Muscle layer of duodenum (tissue), 2 donors: Measurements from ENCODE around the gene ARHGAP27.

Experiments
- H3K27ac ChIP-seq: one replicate; pipeline ENCODE4 v1.7.0; 2013; ENCODE audit warnings: mild to moderate bottlenecking, low read length
- H3K27me3 ChIP-seq: one replicate; pipeline ENCODE4 v1.7.0; 2013; ENCODE audit warnings: low read depth, mild to moderate bottlenecking, control low read depth, low read length
- H3K36me3 ChIP-seq, 2 donors: one replicate each; pipeline ENCODE4 v1.7.0; 2013; ENCODE audit warnings: low read length in 2 of 2, control low read depth in 1 of 2, mild to moderate bottlenecking in 1 of 2; ENCODE audit not compliant: insufficient read depth in 2 of 2, control insufficient read depth in 1 of 2
- H3K4me1 ChIP-seq, 2 donors: one replicate each; pipeline ENCODE4 v1.7.0; 2013; ENCODE audit warnings: low read length in 2 of 2, mild to moderate bottlenecking in 2 of 2, control low read depth in 1 of 2, moderate library complexity in 1 of 2; ENCODE audit not compliant: insufficient read depth in 2 of 2, control insufficient read depth in 1 of 2
- H3K4me3 ChIP-seq, 2 donors: one replicate each; pipeline ENCODE4 v1.7.0; 2013; ENCODE audit warnings: low read length in 2 of 2, low read depth in 1 of 2, mild to moderate bottlenecking in 1 of 2
- H3K9me3 ChIP-seq, 2 donors: one replicate each; pipeline ENCODE4 v1.7.0; 2013; ENCODE audit warnings: low read length in 2 of 2, control low read depth in 1 of 2, mild to moderate bottlenecking in 1 of 2; ENCODE audit not compliant: control insufficient read depth in 1 of 2
- donor health status: healthy.

ARHGAP27 gene

GRCh38 chr17:45409659-45410076 is 23.0 kb downstream of the ARHGAP27 start:
- H3K4me1 ChIP-seq: peaks cover 13 to 26% of the 10 kb centered on the region in 2 donors
- H3K27ac ChIP-seq: peak overlapping the region; percentile 67
- H3K9me3 ChIP-seq: no peaks in the 10 kb centered on the region
- no peaks in the 10 kb centered on the region for H3K27me3 ChIP-seq
- H3K36me3 ChIP-seq: no peaks in the 10 kb centered on the region
- peak overlapping the region; percentile 45 to 54 for H3K4me3 ChIP-seq

GRCh38 chr17:45408611-45409421 is 23.9 kb downstream of the ARHGAP27 start:
- Histone ChIP-seq H3K4me3 (peak overlapping the region; percentile 45 to 54), H3K4me1 (peaks cover 13 to 26% of the 10 kb centered on the region in 2 donors), H3K9me3 (no peaks in the 10 kb centered on the region), H3K27me3 (no peaks in the 10 kb centered on the region), H3K36me3 (peaks cover 4 to 6% of the 10 kb centered on the region in 2 donors), H3K27ac (peak overlapping the region; percentile 67)

- Histone ChIP-seq H3K36me3 (peaks cover 14 to 17% of the 10 kb centered on the region in 2 donors), H3K27me3 (no peaks in the 10 kb centered on the region), H3K9me3 (no peaks in the 10 kb centered on the region), H3K4me1 (peaks cover 7 to 17% of the 10 kb centered on the region in 2 donors), H3K27ac (peak overlapping the region; percentile 76), H3K4me3 (peak overlapping the region in 1 of 2 donors; percentile 58)
Measured at GRCh38 chr17:45406107-45406506, 26.6 kb downstream of the ARHGAP27 start.

- peak overlapping the region in 1 of 2 donors; percentile 58 for H3K4me3 ChIP-seq
Measured at GRCh38 chr17:45405250-45406086, 27.2 kb downstream of the ARHGAP27 start.

GRCh38 chr17:45404870-45405249 is 27.8 kb downstream of the ARHGAP27 start:
- Histone ChIP-seq H3K27me3 (no peaks in the 10 kb centered on the region), H3K4me3 (no peak overlapping the region), H3K36me3 (peaks cover 14 to 23% of the 10 kb centered on the region in 2 donors), H3K9me3 (no peaks in the 10 kb centered on the region), H3K4me1 (peaks cover 7 to 10% of the 10 kb centered on the region in 2 donors), H3K27ac (no peak overlapping the region)

More at GRCh38 chr17:45405250-45406086, 27.2 kb downstream of the ARHGAP27 start:
- Histone ChIP-seq H3K4me1 (peaks cover 7 to 14% of the 10 kb centered on the region in 2 donors), H3K36me3 (peaks cover 14 to 17% of the 10 kb centered on the region in 2 donors), H3K9me3 (no peaks in the 10 kb centered on the region), H3K27me3 (no peaks in the 10 kb centered on the region), H3K27ac (peak overlapping the region; percentile 76)

GRCh38 chr17:45403906-45404490 is 28.7 kb downstream of the ARHGAP27 start:
- no peak overlapping the region for H3K27ac ChIP-seq
- H3K4me1 ChIP-seq: peaks cover 2 to 10% of the 10 kb centered on the region in 2 donors
- H3K27me3 ChIP-seq: no peaks in the 10 kb centered on the region
- no peak overlapping the region for H3K4me3 ChIP-seq
- peaks cover 14 to 28% of the 10 kb centered on the region in 2 donors for H3K36me3 ChIP-seq
- H3K9me3 ChIP-seq: no peaks in the 10 kb centered on the region

- no peaks in the 10 kb centered on the region for H3K9me3 ChIP-seq
- no peak overlapping the region for H3K4me3 ChIP-seq
- peaks cover 0 to 10% of the 10 kb centered on the region in 2 donors for H3K4me1 ChIP-seq
- peaks cover 14 to 35% of the 10 kb centered on the region in 2 donors for H3K36me3 ChIP-seq
- H3K27ac ChIP-seq: no peak overlapping the region
- no peaks in the 10 kb centered on the region for H3K27me3 ChIP-seq
Measured at GRCh38 chr17:45402916-45403315, 29.8 kb downstream of the ARHGAP27 start.

GRCh38 chr17:45398800-45399199 is 33.9 kb downstream of the ARHGAP27 start:
- Histone ChIP-seq H3K36me3 (peaks cover 8 to 43% of the 10 kb centered on the region in 2 donors), H3K4me1 (peaks cover 0 to 11% of the 10 kb centered on the region in 2 donors), H3K27me3 (no peaks in the 10 kb centered on the region), H3K4me3 (no peak overlapping the region), H3K9me3 (no peaks in the 10 kb centered on the region), H3K27ac (no peak overlapping the region)

- no peak overlapping the region for H3K27ac ChIP-seq
- H3K4me1 ChIP-seq: peaks cover 0 to 11% of the 10 kb centered on the region in 2 donors
- no peak overlapping the region for H3K4me3 ChIP-seq
- H3K36me3 ChIP-seq: peaks cover 5 to 37% of the 10 kb centered on the region in 2 donors
- H3K27me3 ChIP-seq: no peaks in the 10 kb centered on the region
- H3K9me3 ChIP-seq: no peaks in the 10 kb centered on the region
Measured at GRCh38 chr17:45397796-45398195, 34.9 kb downstream of the ARHGAP27 start.

- Histone ChIP-seq H3K27ac (no peak overlapping the region), H3K4me3 (no peak overlapping the region), H3K9me3 (no peaks in the 10 kb centered on the region), H3K27me3 (no peaks in the 10 kb centered on the region), H3K4me1 (peaks cover 0 to 11% of the 10 kb centered on the region in 2 donors), H3K36me3 (peaks cover 0 to 33% of the 10 kb centered on the region in 2 donors)
Measured at GRCh38 chr17:45396496-45397205, 36.0 kb downstream of the ARHGAP27 start.
